Upper lobe of left lung (tissue), 4 donors: ENCODE data around the gene TMEM30A.

Experiments
- EP300 ChIP-seq, 4 donors: sonication (generic); formaldehyde crosslinking; IDR thresholded peaks; one replicate each; pipeline ENCODE4 v1.5.1; 2017; ENCODE audit warnings: antibody characterized with exemption in 4 of 4, control low read depth in 2 of 4
- POLR2A ChIP-seq, 4 donors: fragments of 450-650 bp; IDR thresholded peaks; one replicate each; pipeline ENCODE4 v1.5.1; 2016 to 2017; ENCODE audit warnings: antibody characterized with exemption in 4 of 4, mild to moderate bottlenecking in 2 of 4
- POLR2AphosphoS5 ChIP-seq, 2 donors: sonication (generic); formaldehyde crosslinking; IDR thresholded peaks; one replicate each; pipeline ENCODE4 v1.5.1; 2017; ENCODE audit warnings: antibody characterized with exemption in 2 of 2
- TF ChIP-seq, protein P1 (sequence below), 6 experiments: fragments of 450-650 bp in 4 of 6; fragments of 200-600 bp in 2 of 6; sonication (generic) in 2 of 6; IDR thresholded peaks; one replicate each; pipeline ENCODE4 v1.5.1; 2016 to 2019; ENCODE audit warnings: antibody characterized with exemption in 6 of 6

DNA sequence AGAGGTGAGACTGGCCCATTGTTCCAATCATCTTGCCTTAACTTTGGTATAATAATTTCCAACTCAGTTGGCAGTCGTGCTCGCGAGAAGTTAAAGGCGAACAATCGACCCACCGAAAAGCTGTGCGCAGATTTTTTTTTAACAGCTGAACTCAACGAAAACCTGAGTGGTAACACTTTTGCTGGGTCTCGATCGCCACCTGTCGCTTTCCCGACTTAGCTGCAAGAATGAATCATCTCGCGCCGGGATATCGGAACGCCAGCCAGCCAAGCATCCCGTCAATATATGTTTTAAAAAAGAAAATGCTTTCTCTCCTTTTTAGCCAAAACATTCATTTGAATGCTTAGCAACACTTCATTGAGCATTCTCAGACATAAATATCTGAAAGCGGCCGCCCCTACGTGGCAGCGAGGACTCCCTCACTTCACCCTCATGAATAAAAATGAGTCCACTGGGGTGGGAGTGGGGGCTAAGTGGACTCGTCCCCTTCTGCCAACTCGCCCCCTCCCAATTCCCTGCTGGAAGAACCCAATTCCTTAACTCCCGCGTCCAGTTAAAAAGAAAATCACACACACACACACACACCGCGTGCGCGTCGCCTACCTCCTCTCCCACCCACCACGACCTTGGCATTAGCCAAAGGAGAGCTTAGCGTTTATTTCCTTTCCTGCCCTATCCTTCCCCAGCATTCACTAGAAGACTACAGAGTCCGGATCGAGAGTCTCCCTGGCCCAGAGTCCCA, 80.2 kb downstream of the TMEM30A start:
- TF ChIP-seq, protein P1, sequence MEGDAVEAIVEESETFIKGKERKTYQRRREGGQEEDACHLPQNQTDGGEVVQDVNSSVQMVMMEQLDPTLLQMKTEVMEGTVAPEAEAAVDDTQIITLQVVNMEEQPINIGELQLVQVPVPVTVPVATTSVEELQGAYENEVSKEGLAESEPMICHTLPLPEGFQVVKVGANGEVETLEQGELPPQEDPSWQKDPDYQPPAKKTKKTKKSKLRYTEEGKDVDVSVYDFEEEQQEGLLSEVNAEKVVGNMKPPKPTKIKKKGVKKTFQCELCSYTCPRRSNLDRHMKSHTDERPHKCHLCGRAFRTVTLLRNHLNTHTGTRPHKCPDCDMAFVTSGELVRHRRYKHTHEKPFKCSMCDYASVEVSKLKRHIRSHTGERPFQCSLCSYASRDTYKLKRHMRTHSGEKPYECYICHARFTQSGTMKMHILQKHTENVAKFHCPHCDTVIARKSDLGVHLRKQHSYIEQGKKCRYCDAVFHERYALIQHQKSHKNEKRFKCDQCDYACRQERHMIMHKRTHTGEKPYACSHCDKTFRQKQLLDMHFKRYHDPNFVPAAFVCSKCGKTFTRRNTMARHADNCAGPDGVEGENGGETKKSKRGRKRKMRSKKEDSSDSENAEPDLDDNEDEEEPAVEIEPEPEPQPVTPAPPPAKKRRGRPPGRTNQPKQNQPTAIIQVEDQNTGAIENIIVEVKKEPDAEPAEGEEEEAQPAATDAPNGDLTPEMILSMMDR (IDR thresholded peaks at IDR 0.05): peak in 5 of 6 experiments; percentile 36 to 71 (median 52)
- TF ChIP-seq POLR2A (IDR thresholded peaks at IDR 0.05) (no peak), POLR2AphosphoS5 (IDR thresholded peaks at IDR 0.05) (no peak), EP300 (IDR thresholded peaks at IDR 0.05) (no peak)
